GM19328 (cell line): Measurements from ENCODE around the gene TIGD3.

Experiments used
- ATAC-seq: cut with Tn5 transposase; IDR thresholded peaks from one replicate; pipeline ENCODE4 v1.9.1; 2021; ENCODE audit warnings: mild to moderate bottlenecking, moderate library complexity; ENCODE audit not compliant: unreplicated experiment

TIGD3 gene

DNA sequence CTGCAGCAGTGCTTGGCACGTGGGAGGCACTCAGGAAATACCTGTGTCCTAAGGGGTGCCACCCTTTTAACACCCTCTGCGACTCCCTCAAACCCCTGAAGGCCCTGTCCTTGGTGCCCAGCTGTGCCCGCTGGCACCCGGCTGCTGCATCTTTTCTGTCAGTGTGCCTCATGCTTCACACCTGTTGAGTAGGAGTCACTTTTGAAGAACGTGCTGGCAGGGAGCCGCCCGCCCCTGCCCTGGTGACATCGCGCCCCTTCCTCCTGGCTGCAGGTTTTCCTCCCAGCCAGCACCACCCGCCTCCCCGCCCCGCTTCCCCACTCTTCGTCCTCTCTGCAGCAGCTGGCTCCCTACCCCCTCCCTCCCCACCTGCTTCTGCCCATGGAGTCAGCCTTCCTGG, 49.7 kb downstream of the TIGD3 start:
- no peak for ATAC-seq

DNA sequence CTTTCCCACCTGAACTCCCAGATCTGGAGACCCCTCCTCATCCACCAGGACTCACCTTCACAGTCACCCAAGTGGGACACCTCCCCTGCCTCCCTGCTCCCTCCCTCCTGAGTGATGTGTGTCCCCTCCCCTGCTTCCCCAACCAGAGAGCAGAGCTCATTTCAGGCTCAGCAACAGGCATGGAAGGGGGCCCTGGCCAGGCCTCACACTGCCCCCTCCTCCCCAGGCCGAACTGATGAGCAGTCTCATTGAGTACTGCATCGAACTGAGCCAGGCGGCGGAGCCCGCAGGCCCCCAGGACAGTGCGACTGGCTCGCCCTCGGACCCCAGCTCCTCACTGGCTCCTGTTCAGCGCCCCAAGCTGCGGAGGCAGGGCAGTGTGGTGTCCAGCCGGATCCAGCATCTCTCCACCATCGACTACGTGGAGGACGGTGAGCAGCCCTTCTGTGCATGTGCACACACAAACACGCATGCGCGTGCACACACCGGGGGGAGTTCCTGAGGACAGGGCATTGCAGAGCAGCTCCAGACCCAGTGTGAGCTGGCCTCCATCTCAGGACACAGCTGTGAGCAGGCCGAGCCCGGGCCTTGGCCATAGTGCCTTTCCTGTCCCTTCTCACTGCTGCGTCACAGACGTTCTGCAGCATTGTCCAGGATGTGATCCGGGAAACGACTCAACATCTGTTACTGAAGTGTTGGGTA, 50.2 kb downstream of the TIGD3 start:
- no peak for ATAC-seq
